Measurements from ENCODE around the gene PHETA1. TPM values are rescaled to one million over a fixed set of nuclear protein-coding genes. Genes with fewer than 3 reads are reported as not detected.

Gene PHETA1
- total RNA-seq, 1 donor from 2014 or later, result 37.4 TPM

GRCh38 chr12:111316671-111317070 lies 52.2 kb downstream of the PHETA1 start:
- DNase-seq (ENCODE audit: missing footprints) (no peak), ATAC-seq (no peak)
- intact Hi-C loops (cut with DNase I), result loop anchor here (5.0 kb wide), 1 partner anchor 424 kb away; no protein-coding TSS in a partner anchor

- intact Hi-C loops (cut with DNase I), result loop anchor here (5.0 kb wide), 3 partner anchors 293 to 423 kb away; no protein-coding TSS in a partner anchor
- DNase-seq (ENCODE audit: missing footprints) (no peak), ATAC-seq (peak; percentile 38)
Measured at GRCh38 chr12:111314953-111315539, 53.8 kb downstream of the PHETA1 start.

- intact Hi-C loops (cut with DNase I), result loop anchor here (5.0 kb wide), 2 partner anchors 292 to 377 kb away; no protein-coding TSS in a partner anchor
- ATAC-seq, result peak; percentile 57
- peak; percentile 90 for DNase-seq (ENCODE audit: missing footprints)
Measured at GRCh38 chr12:111313833-111314259, 55.0 kb downstream of the PHETA1 start.

- DNase-seq (ENCODE audit: missing footprints) (no peak), ATAC-seq (no peak)
- intact Hi-C loops (cut with DNase I), result loop anchor here (5.0 kb wide), 2 partner anchors 290 to 375 kb away; no protein-coding TSS in a partner anchor
Measured at GRCh38 chr12:111312708-111313107, 56.2 kb downstream of the PHETA1 start.

- intact Hi-C loops (cut with DNase I), result loop anchor here (5.0 kb wide), 2 partner anchors 290 to 375 kb away; no protein-coding TSS in a partner anchor
- ATAC-seq, result no peak
Measured at GRCh38 chr12:111312016-111312415, 56.9 kb downstream of the PHETA1 start.

GRCh38 chr12:111311011-111311410 lies 57.9 kb downstream of the PHETA1 start:
- no peak for DNase-seq (ENCODE audit: missing footprints)
- intact Hi-C loops (cut with DNase I), result loop anchor here (5.0 kb wide), 2 partner anchors 289 to 374 kb away; no protein-coding TSS in a partner anchor
- ATAC-seq, result no peak

More at GRCh38 chr12:111312016-111312415, 56.9 kb downstream of the PHETA1 start:
- no peak for DNase-seq (ENCODE audit: missing footprints)

Other genes starting within 250 kb of the PHETA1 start
- 43.7 TPM for gene SH2B3, start 36.8 kb upstream of the PHETA1 start, total RNA-seq
- 48.4 TPM for gene ATXN2, start 230.2 kb upstream of the PHETA1 start, total RNA-seq

Data from Right ventricle myocardium inferior (tissue), 1 donor.